NCI-H146 treated with DMSO at 0.1 percent for 48 hours (cell line): ENCODE results near the gene CDH5.
"Not testable (repeated sequence)": the region's sequence is repeated elsewhere in the genome, so short reads cannot be mapped to it uniquely, and the experiment has no call there.

Experiments used
- DNase-seq: peaks from one replicate; lab custom pipeline; 2025; ENCODE audit not compliant: unreplicated experiment; lab: John Stamatoyannopoulos, UW

Gene CDH5

DNA sequence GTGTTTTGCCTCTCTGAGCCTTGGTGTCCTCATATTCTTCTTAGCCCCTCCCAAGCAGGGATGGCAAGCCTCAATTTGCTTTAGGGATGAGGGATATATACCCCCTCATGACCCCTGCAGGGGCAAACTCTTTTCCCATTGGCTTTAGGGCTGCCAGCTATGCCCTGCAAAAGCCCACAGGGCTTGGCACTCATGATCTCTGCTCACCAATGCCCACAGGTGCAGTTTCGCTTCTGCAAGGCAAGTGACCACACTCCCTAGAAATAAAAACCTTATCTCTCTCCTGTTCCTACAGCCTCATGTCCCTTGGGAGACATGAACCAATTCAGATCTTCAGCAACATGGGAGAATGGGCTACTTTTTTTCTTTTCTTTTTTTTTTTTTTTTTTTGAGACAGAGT is 69.4 kb downstream of the CDH5 start:
- no peak for DNase-seq

DNA sequence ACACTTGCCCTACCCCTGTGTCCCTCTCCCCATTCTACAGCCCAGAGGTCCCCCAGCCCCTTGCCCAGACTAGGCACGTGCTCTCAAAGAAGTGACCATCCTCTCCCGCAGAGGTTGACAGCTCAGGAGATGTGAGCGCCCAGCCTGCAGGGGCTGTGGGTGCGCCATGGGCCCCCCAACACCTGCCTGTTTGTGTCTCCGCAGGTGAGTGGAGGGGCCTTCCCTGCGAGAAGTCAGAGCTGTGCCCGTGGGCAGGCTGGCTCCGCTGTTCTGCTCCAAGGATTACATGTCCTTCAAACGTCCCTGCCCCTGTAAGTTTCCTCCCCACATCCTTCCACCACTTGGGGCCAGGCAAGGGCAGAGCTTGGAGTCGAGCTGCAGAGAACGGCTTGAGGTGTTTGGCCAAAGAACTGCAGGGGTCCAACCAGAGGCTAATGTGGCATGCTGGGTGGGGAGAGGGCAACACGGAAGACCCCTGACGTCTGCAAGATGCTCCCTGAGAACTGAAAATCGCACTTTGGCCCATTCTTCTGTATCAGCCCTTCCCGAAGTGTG is 71.0 kb downstream of the CDH5 start:
- no peak for DNase-seq

DNA sequence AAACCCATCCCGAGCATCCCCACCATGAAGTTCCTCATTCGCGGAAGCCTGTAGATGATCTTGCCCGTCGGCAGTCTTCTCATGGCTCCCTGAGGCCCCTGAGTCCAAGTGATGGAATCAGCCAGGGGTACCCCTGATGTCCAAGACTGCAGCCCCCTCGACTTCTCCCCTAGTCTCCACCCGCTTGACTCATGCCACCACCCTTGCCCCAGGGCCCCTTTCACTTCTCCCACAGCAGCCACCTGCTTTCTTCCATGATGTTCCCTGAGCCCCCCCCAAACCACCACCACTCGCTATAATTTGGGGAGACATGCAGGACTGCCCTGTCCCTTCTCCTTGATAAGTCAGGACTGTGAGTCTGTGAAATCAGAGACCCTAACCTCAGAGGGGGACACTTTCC is 72.0 kb downstream of the CDH5 start:
- no peak for DNase-seq

DNA sequence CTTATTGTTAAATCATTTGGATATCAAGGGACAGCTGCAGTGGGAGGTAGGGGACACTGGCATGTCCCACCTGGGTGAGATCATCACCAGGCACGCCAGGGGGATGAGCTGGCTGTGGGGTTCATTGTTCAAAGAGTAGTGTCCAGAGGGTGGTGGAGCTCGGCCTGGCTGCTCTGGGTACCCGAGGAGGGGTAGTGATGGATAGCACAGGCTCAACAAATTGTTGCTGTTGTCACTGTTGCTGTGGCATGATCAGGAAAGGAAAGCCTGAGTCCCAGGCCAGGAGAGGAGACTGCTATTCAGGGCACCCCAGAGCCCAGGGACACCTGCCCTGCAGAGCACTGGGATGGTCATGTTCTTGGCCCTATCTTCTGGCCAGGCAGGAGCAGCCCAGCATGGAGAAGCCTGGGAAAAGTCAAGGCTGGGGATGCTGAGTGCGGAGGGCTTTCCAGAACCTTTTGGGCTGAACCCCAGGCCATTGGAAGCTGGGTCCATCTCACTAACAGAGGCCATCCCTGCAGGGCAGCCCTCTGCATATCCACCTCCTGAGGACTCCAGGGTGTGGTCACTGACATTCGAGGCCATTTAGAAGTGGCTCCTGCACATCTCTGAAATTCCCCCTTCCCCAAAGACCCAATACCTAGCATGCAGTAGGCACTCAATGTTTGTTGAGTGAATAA is 72.7 kb downstream of the CDH5 start:
- DNase-seq: no peak

DNA sequence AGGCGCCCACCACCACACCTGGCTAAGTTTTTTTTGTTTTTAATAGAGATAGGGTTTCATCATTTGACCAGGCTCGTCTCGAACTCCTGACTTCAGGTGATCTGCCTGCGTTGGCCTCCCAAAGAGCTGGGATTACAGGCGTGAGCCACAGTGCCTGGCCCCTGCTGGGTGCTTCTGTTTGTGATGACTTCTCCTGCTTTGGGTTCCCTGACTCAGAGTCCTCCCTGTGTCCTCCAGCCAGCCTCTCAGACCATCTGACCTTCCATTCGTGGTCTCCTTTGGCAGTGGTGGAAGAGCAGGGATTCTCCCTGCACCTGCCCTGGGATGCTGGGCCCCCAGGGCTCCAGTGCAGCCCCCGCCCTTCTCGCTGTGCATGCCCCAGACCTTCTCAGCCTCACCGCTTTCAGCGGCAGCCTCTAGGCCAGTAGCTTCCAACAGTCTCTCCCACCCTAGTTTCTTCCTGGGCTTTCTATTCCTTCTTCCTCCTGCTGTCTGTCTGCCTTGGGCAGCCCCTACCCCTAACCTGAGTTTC is 73.8 kb downstream of the CDH5 start:
- DNase-seq: no peak

DNA sequence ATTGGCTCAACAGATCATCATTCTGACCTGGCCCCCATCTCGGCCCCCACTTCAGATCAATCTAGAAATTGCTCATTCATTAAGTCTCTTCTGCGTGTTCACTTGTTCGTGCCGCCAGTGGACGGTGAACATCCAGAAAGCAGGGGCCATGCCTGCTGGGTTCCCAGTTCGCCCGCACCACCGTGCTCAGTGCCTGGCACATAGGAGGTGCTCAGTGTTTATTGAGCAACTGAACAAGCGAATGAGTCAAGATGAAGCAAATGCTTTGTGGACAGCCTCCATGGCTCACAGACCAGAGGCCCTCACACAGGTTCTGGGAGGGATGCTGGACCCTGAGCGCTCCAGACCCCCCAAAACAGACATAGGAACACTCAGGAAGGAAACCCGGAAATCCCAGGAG is 74.5 kb downstream of the CDH5 start:
- DNase-seq: no peak

DNA sequence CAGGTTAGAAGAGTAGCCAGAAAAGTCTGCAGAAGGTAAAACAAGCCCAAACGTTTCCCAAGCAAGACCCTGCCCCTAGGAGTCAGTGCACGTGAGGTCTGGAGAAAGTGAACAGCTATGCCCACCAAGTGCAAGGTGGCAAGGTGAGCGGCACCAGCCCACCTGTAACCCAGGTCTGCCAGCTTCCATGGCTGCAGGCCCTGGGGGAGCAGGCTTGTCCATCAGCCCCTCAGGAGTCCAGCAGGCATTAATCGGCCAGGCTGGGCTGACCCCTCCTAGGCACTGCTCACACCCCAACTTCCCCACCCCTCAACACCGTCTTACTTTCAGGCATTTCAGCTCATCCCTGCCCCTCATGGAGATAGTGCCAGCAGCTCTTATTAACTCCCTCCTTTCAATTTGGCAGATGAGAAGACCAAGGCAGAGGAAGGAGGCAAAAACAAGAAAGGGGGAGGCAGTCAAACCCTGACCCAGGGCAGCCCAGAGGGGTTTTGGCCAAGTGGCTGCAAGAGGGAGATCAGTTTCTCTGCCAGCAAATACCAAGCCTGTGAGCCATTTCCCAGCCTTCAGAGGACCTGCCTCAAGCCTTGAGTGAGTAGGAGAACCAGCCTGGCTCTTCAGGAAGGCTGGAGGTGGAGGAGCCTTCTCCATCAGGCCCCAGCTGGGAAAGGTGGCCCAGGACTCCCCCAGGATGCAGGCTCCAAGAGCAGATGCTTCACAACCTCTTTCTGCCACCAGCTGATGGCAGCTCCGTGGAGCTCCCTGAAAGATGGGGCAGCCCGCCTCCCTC is 75.3 kb downstream of the CDH5 start:
- DNase-seq: no peak

DNA sequence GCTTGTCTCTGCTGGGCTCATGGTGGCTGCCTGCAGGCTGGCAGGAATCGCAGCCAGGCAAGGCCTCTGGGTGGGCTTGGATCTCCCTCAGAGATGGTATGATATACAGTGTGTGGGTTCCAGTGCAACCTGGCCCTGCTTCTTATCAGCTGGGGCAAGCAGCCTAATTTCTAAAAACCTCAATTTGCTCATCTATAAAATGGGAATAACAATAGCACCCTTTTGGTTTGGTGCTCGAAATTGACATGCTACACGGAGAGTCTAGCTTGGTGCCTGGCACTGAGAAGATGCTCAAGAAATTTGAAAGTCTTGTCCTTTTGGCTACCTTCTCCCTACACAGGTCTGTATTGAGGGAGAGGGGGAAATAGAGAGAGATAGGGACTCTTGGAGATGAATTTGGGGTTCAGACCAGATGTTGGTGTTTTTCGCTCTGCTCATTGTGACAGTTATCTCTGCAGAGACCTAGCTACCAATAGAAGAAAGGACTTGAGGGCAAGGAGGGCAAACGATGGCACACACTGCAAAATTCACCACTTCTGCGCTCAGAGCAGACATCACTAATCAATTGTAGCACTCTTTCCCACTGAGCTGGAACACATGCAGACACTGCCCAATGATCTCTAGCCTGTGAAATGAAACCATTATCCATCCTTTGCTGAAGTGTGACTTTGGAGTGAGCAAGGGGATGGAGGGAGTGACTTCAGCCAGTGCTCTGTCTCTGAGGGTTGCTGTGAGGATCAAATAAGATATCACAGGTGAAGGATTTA is 76.2 kb downstream of the CDH5 start:
- DNase-seq: no peak

DNA sequence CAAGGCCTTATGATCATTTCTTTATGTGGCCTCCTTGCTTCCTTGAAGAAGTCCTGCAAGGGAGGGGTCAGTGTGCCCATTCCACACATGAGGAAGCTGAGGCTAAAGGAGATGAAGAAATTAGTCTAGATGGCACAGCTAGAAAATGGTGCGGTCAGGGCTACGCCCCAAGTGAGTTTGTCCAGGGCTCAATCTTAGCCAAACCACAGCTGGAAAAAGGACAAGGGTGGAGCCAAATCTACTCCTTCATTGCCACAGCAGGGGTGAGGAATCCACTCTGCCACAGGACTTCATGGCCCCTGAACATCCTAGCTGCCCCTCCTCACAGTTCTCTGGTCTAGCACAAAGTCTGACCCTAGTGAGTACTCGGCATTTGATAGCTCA is 76.8 kb downstream of the CDH5 start:
- DNase-seq: no peak

DNA sequence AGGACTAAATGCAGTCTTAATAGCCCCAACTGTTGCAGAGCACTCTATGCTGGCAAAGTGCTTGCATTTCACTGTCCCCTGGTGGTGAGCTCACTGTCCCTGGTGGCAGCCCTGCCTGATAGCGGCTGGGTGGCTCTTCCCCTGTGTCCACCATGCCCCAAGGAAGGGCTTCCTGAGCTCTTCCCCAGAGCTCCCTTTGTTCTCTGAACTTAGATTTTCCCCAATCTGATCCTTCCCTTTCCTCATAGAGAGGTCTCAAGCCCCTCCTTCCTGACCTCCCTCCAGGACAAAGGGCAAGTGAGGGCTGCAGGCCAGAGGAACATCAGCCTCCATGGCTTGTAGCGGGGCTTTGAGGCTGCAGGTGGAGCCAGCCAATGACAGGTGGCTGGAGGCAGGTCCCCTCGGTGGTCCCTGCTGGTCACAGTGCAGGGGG is 77.6 kb downstream of the CDH5 start:
- DNase-seq: no peak

DNA sequence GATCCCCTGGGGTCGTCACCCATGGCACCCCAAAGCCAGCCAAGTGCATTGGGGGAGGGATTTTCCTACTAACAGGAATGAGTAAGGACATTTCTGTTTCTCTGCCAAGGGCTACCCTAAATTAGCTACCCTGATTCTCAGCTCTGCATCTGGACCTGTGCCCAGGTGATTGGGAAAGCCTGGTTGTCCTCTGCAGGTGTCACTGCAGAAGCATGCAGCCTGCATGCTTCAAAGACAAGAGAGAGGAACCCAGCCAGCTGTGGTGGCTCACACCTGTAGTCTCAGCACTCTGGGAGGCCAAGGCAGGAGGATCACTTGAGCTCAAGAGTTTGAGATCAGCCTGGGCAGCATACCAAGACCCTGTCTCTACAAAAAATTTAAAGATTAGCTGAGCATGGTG is 80.2 kb downstream of the CDH5 start:
- no peak for DNase-seq

DNA sequence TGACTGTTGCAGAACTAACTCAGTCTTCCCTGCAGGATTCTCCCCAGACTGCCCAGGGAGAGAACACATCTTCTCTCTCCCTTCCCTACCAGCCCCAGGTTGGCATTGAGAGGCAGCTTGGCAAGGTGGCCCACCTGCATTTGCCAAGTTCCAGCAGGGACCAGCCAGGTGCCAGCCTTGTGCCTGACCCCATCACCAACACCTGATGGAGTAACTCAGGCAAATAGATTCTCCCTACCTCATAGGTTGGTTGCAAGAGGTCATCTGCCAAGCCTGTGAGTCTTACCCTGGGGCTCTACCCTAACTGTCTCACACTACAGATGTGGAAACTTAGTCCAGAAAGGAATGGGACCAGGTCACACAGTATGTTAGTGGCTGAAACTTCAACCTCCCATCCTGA is 81.0 kb downstream of the CDH5 start:
- DNase-seq: no peak

DNA sequence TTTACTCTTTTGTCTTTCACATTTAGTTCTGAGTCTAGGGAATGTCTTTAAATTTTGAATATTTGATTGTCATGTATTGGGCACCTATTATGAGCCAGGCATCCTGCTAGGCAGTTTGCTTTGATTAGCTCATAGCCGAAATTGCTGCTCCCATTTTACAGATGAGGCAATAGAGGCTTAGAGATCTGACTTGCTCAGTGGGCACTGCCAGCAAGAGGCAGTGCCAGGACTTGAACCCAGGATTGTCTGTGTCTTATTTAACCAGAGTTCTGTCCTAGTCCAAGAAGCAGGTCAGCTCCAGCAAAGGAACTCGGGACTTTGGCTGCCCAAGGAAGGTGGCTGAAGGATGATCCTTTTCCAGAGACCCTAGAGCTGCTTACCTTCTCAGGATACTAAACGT is 85.1 kb downstream of the CDH5 start:
- no peak for DNase-seq

DNA sequence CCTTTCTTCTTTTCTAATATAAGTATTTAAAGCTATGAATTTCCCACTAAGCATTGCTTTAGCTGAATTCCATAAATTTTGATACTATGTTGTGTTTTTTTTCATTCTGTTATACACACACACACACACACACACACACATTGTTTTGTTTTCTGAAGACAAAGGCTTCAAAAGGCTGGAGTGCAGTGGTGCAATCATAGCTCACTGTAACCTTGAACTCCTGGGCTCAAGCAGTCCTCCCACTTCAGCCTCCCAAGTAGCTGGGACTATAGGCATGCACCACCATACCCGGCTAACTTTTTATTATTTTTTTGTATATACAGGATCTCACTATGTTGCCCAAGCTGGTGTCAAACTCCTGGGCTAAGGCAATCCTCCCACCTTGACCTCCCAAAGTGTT is 86.7 kb downstream of the CDH5 start:
- not testable (repeated sequence) for DNase-seq
